Endothelial cell of hepatic sinusoid (primary cell): ENCODE data around the gene SERPINE1.

Experiments
- in situ Hi-C: cut with HindIII; loops from 2 replicates; pipeline ENCODE4 v1.10.0; 2017; ENCODE audit warnings: low sequenced_read_pairs

The SERPINE1 gene

DNA sequence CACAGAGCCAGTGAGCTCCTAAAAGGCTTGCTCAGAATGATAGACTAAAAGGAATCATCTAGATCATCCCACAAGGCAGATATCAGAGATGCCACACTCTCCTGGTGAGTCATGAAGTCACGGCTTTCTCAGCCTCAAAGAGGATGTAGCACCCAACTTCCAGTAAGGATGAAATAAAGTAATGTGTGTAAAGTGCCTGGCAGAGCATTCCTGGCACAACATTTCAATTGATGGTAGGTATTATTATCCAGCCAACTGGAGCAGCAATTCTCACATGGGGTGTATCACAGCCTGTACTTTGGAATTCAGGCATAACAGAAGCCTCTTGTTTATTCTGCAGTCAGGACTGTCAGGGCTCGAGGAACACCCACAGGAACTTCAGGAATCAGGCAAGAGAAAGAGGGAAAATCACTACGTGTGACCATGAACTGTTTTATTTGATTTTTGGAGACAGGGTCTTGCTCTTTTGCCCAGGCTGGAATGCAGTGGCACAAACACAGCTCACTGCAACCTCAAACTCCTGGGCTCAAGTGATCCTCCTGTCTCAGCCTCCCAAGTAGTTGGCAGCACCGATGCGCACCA, 58.4 kb downstream of the SERPINE1 start:
- in situ Hi-C loops, result no loop called here

DNA sequence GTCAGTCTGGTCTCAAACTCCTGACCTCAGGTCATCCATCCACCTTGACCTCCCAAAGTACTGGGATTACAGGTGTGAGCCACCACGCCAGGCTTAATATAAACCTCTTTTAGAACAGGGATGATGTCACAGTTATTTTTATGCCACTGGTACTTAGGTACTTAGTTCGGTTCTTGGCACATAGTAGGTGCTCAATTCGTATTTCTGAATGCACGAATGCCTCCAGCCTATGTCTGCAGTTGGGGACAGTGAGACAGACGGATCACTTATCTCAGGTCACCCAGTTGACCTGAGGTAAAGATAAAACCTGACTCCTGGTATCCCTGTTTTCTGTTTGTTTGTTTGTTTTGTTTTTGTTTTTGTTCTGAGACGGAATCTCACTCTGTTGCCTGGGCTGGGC, 59.3 kb downstream of the SERPINE1 start:
- in situ Hi-C loops, result no loop called here

- in situ Hi-C loops, result no loop called here
Observed at GRCh38 chr7:101186844-101187428, 60.0 kb downstream of the SERPINE1 start.
